HCT116 (cell line): ENCODE data around the gene FGGY. TPM values are rescaled to one million over a fixed set of nuclear protein-coding genes. Genes with fewer than 3 reads are reported as not detected.

Source experiments
- ATAC-seq: fragments of 200-7000 bp; cut with Tn5 transposase; 2 replicates; pipeline ENCODE4 v1.9.1; 2020; ENCODE audit warnings: mild to moderate bottlenecking, moderate library complexity
- BruUV-seq: library from RNA; stranded (reverse); fragments of 400-500 nt; replicated peaks from 2 replicates; lab custom pipeline; 2021; lab: Mats Ljungman, UMichigan
- CTCF ChIA-PET: fragments of 300-600 bp; sonication (Branson Sonifier 250); formaldehyde crosslinking; loops from one replicate; lab custom pipeline; 2021; ENCODE audit warnings: antibody characterized with exemption; lab: Charles Lee
- POLR2A ChIA-PET: fragments of 300-600, 350-600 bp; sonication (Branson Sonifier 250); formaldehyde crosslinking; loops from one replicate; lab custom pipeline; 2021; ENCODE audit warnings: antibody characterized with exemption; lab: Charles Lee
- RAD21 ChIA-PET, 2 experiments: fragments of 300-600 bp; sonication (Branson Sonifier 250); formaldehyde crosslinking; loops; one replicate each; lab custom pipeline; 2023; ENCODE audit warnings: low total read pairs in 2 of 2; ENCODE audit not compliant: uncharacterized antibody in 2 of 2, unreplicated experiment in 2 of 2, low non-redundant PET in 1 of 2; lab: Charles Lee
- DNase-seq: peaks from one replicate; pipeline ENCODE4 v3.0.0-alpha.2; 2010; ENCODE audit warnings: low read depth, low spot score
- H2AFZ ChIP-seq: fragments of 200-600 bp; shearing (Covaris generic), sonication (generic); 2 replicates; pipeline ENCODE4 v1.6.1; 2017; ENCODE audit warnings: low read depth, mixed run types, mixed read lengths, antibody characterized with exemption, low read length; ENCODE audit not compliant: poor library complexity, severe bottlenecking
- H3K27ac ChIP-seq: 2 replicates; pipeline ENCODE4 v1.5.1; 2012; ENCODE audit warnings: low read depth, low read length
- H3K27me3 ChIP-seq: fragments of 200-600 bp; sonication (generic); 2 replicates; pipeline ENCODE4 v1.6.1; 2016; ENCODE audit warnings: mixed run types, low read length, mixed read lengths; ENCODE audit not compliant: insufficient read depth
- H3K36me3 ChIP-seq, 2 experiments: fragments of 200-500 bp in 1 of 2; fragments of 200-600 bp in 1 of 2; sonication (Bioruptor generic) in 1 of 2; sonication (generic) in 1 of 2; 2 replicates each; pipeline versions ENCODE4 v1.5.1 to v1.6.1; 2014 to 2016; ENCODE audit warnings: low read length in 2 of 2, inconsistent platforms in 1 of 2, mixed read lengths in 1 of 2, mixed run types in 1 of 2; ENCODE audit not compliant: insufficient read depth in 2 of 2, control insufficient read depth in 1 of 2
- H3K4me1 ChIP-seq, 2 experiments: fragments of 200-600 bp in 1 of 2; sonication (generic) in 1 of 2; 2 replicates each; pipeline versions ENCODE4 v1.5.1 to v1.6.1; 2012 to 2017; ENCODE audit warnings: low read length in 2 of 2, inconsistent platforms in 1 of 2, mild to moderate bottlenecking in 1 of 2, mixed read lengths in 1 of 2, mixed run types in 1 of 2, moderate library complexity in 1 of 2; ENCODE audit not compliant: insufficient read depth in 2 of 2, control insufficient read depth in 1 of 2
- H3K4me2 ChIP-seq: fragments of 200-600 bp; sonication (generic); 2 replicates; pipeline ENCODE4 v1.6.1; 2017; ENCODE audit warnings: mixed run types, low read length, mixed read lengths
- H3K4me3 ChIP-seq, 2 experiments: fragments of 200-600 bp in 1 of 2; sonication (generic) in 1 of 2; replicated peaks in 1 of 2; 2 replicates each; pipeline ENCODE4 v1.5.1; 2011 to 2016; ENCODE audit warnings: low read length in 2 of 2, control low read depth in 1 of 2, low read depth in 1 of 2, mild to moderate bottlenecking in 1 of 2, mixed read lengths in 1 of 2, mixed run types in 1 of 2
- H3K79me2 ChIP-seq: fragments of 200-600 bp; sonication (generic); 2 replicates; pipeline ENCODE4 v1.6.1; 2017; ENCODE audit warnings: mild to moderate bottlenecking, mixed run types, low read length, moderate library complexity, mixed read lengths; ENCODE audit not compliant: insufficient read depth
- H3K9ac ChIP-seq: fragments of 200-600 bp; sonication (generic); 2 replicates; pipeline ENCODE4 v1.6.1; 2016; ENCODE audit warnings: low read length, mixed read lengths
- H3K9me2 ChIP-seq: fragments of 200-600 bp; sonication (generic), shearing (Covaris generic); 2 replicates; pipeline ENCODE4 v1.6.1; 2017; ENCODE audit warnings: mixed run types, mild to moderate bottlenecking, moderate library complexity; ENCODE audit not compliant: insufficient read depth
- H3K9me3 ChIP-seq, 2 experiments: fragments of 200-500 bp in 1 of 2; fragments of 200-600 bp in 1 of 2; sonication (Bioruptor generic) in 1 of 2; sonication (generic) in 1 of 2; 2 replicates each; pipeline ENCODE4 v1.6.1; 2014 to 2017; ENCODE audit warnings: low read length in 2 of 2, mixed read lengths in 2 of 2, inconsistent platforms in 1 of 2, low read depth in 1 of 2, mild to moderate bottlenecking in 1 of 2, mixed run types in 1 of 2, moderate library complexity in 1 of 2; ENCODE audit not compliant: control insufficient read depth in 1 of 2, insufficient read depth in 1 of 2
- H4K20me1 ChIP-seq: fragments of 200-600 bp; sonication (generic), shearing (Covaris generic); 2 replicates; pipeline ENCODE4 v1.6.1; 2017; ENCODE audit warnings: mixed run types, mild to moderate bottlenecking, moderate library complexity; ENCODE audit not compliant: insufficient read depth
- CBX3 ChIP-seq: IDR thresholded peaks from 2 replicates; pipeline ENCODE4 v1.6.1; 2012; ENCODE audit warnings: low read depth
- CEBPB ChIP-seq: IDR thresholded peaks from 2 replicates; pipeline ENCODE4 v1.6.1; 2012; ENCODE audit warnings: low read depth
- ELF1 ChIP-seq: IDR thresholded peaks from 2 replicates; pipeline ENCODE4 v1.6.1; 2012; ENCODE audit warnings: low read depth, borderline replicate concordance
- EZH2phosphoT487 ChIP-seq: fragments of 200-600 bp; IDR thresholded peaks from 2 replicates; pipeline ENCODE4 v1.6.1; 2018; ENCODE audit warnings: antibody characterized with exemption, borderline replicate concordance
- FOSL1 ChIP-seq: IDR thresholded peaks from 2 replicates; pipeline ENCODE4 v1.6.1; 2012; ENCODE audit warnings: low read depth
- JUND ChIP-seq: IDR thresholded peaks from 2 replicates; pipeline ENCODE4 v1.6.1; 2012
- MAX ChIP-seq: IDR thresholded peaks from 2 replicates; pipeline ENCODE4 v1.6.1; 2012
- POLR2AphosphoS5 ChIP-seq: IDR thresholded peaks from 2 replicates; pipeline ENCODE4 v1.6.1; 2011; ENCODE audit warnings: mild to moderate bottlenecking, low read depth, low read length, moderate library complexity
- RAD21 ChIP-seq: IDR thresholded peaks from 2 replicates; pipeline ENCODE4 v1.6.1; 2012; ENCODE audit warnings: low read depth, mild to moderate bottlenecking
- SIN3A ChIP-seq: IDR thresholded peaks from 2 replicates; pipeline ENCODE4 v1.6.1; 2012; ENCODE audit warnings: low read depth
- SP1 ChIP-seq: IDR thresholded peaks from 2 replicates; pipeline ENCODE4 v1.6.1; 2012; ENCODE audit warnings: low read depth
- SRF ChIP-seq: IDR thresholded peaks from 2 replicates; pipeline ENCODE4 v1.6.1; 2012; ENCODE audit warnings: low read depth
- ZFX ChIP-seq: fragments of 450-650 bp; IDR thresholded peaks from 2 replicates; pipeline ENCODE4 v1.6.1; 2017
- ZNF274 ChIP-seq: fragments of 200-500 bp; sonication (Bioruptor generic); IDR thresholded peaks from 2 replicates; pipeline ENCODE4 v1.6.1; 2014; ENCODE audit warnings: mild to moderate bottlenecking, low read depth, low read length, inconsistent platforms
- intact Hi-C: fragments of 100-400 bp; cut with micrococcal nuclease; formaldehyde crosslinking; loops from 2 replicates; pipeline ENCODE4 v1.10.0; 2022
- total RNA-seq: library from RNA; stranded (reverse); gene quantifications from one replicate; pipeline ENCODE4 v1.2.1, GENCODE V29; 2021; ENCODE audit not compliant: unreplicated experiment

Gene FGGY
- total RNA-seq, 1 experiment from 2014 or later: 10.6 TPM

- intact Hi-C loops: no loop called here
- no peak for TF ChIP-seq ELF1
- no peak for TF ChIP-seq CEBPB
- no peak for TF ChIP-seq ZNF274
- TF ChIP-seq SP1: no peak
- TF ChIP-seq SRF: no peak
- no peak for TF ChIP-seq MAX
- TF ChIP-seq FOSL1: no peak
- TF ChIP-seq, all 23 proteins: peak for 0
- Histone ChIP-seq H3K9ac (no peak overlapping the region), H3K27ac (no peak overlapping the region), H4K20me1 (no peaks in the 10 kb centered on the region), H3K79me2 (no peaks in the 10 kb centered on the region), H3K4me1 (peaks cover 0 to 3% of the 10 kb centered on the region in 2 experiments; a peak in 1 of 4 replicates), H3K36me3 (no peaks in the 10 kb centered on the region), H3K9me3 (no peaks in the 10 kb centered on the region), H3K27me3 (no peaks in the 10 kb centered on the region), H3K4me3 (no peak overlapping the region), H2AFZ (no peak overlapping the region), H3K4me2 (no peak overlapping the region), H3K9me2 (no peaks in the 10 kb centered on the region)
- POLR2A ChIA-PET: no interaction called here
- BruUV-seq: no TSS peak
- CTCF ChIA-PET: no interaction called here
- DNase-seq: no peak
- no peak for ATAC-seq
- RAD21 ChIA-PET: no interaction called here
Observed at GRCh38 chr1:59393211-59394180, 96.6 kb downstream of the FGGY start.

GRCh38 chr1:59394706-59395425 lies 98.0 kb downstream of the FGGY start:
- Histone ChIP-seq H3K9ac (no peak overlapping the region), H3K9me2 (no peaks in the 10 kb centered on the region), H3K36me3 (no peaks in the 10 kb centered on the region), H3K9me3 (no peaks in the 10 kb centered on the region), H4K20me1 (no peaks in the 10 kb centered on the region), H3K27ac (no peak overlapping the region), H2AFZ (no peak overlapping the region), H3K4me3 (no peak overlapping the region)
- CTCF ChIA-PET: no interaction called here
- RAD21 ChIA-PET: no interaction called here
- no TSS peak for BruUV-seq
- POLR2A ChIA-PET: no interaction called here
- TF ChIP-seq CBX3 (no peak), ELF1 (no peak), RAD21 (no peak), POLR2AphosphoS5 (no peak), ZFX (no peak), EZH2phosphoT487 (no peak), FOSL1 (no peak), JUND (no peak), SRF (no peak), ZNF274 (no peak), CEBPB (no peak), SIN3A (no peak)
- TF ChIP-seq, all 23 proteins: peak for 0
- ATAC-seq (no peak), DNase-seq (no peak)
- Histone ChIP-seq H3K4me1 (peaks cover 0 to 3% of the 10 kb centered on the region in 2 experiments; a peak in 1 of 4 replicates), H3K79me2 (no peaks in the 10 kb centered on the region), H3K4me2 (no peak overlapping the region), H3K27me3 (no peaks in the 10 kb centered on the region)
- intact Hi-C loops: no loop called here
